Gastrocnemius medialis (tissue), 4 donors: ENCODE data around the gene KIF5B. TPM values are rescaled to one million over a fixed set of nuclear protein-coding genes. Genes with fewer than 3 reads are reported as not detected.

Experiments
- ATAC-seq, 2 donors: fragments of 150-250 bp; one replicate each; pipeline ENCODE4 v1.9.1; 2016
- DNase-seq, 2 donors: peaks; one replicate each; pipeline ENCODE4 v3.0.0-alpha.2; 2019
- H3K27ac ChIP-seq, 4 donors: fragments of 200-600 bp; sonication (generic); 1 replicate in 1 of 4; 2 replicates in 3 of 4; pipeline ENCODE4 v1.5.1; 2016 to 2018; ENCODE audit warnings: mild to moderate bottlenecking in 2 of 4, moderate library complexity in 1 of 4
- H3K27me3 ChIP-seq, 3 donors: fragments of 200-600 bp; sonication (generic) in 2 of 3; 1 replicate in 1 of 3; 2 replicates in 2 of 3; pipeline versions ENCODE4 v1.5.1 to v1.6.0; 2016 to 2019; ENCODE audit warnings: mild to moderate bottlenecking in 1 of 3, moderate library complexity in 1 of 3
- H3K36me3 ChIP-seq, 2 donors: fragments of 200-600 bp; sonication (generic) in 1 of 2; one replicate each; pipeline ENCODE4 v1.5.1; 2017 to 2018
- H3K4me1 ChIP-seq, 2 donors: fragments of 200-600 bp; sonication (generic) in 1 of 2; one replicate each; pipeline ENCODE4 v1.5.1; 2016 to 2017; ENCODE audit warnings: mild to moderate bottlenecking in 2 of 2
- H3K4me3 ChIP-seq, 4 donors: fragments of 200-600 bp; sonication (generic) in 3 of 4; 1 replicate in 1 of 4; 2 replicates in 3 of 4; pipeline ENCODE4 v1.5.1; 2016 to 2019; ENCODE audit warnings: mild to moderate bottlenecking in 2 of 4
- H3K9me3 ChIP-seq, 3 donors: fragments of 200-600 bp; sonication (generic) in 2 of 3; 1 replicate in 1 of 3; 2 replicates in 2 of 3; pipeline ENCODE4 v1.5.1; 2016 to 2019
- CTCF ChIP-seq, 5 experiments: fragments of 450-650 bp in 3 of 5; fragments of 200-600 bp in 2 of 5; sonication (generic) in 2 of 5; IDR thresholded peaks in 4 of 5; conservative IDR thresholded peaks in 1 of 5; 1 replicate in 4 of 5; 2 replicates in 1 of 5; pipeline ENCODE4 v1.5.1; 2016 to 2019; ENCODE audit warnings: antibody characterized with exemption in 5 of 5, mild to moderate bottlenecking in 3 of 5, moderate library complexity in 3 of 5
- POLR2A ChIP-seq, 2 donors: fragments of 450-650 bp; IDR thresholded peaks; one replicate each; pipeline ENCODE4 v1.6.1; 2017; ENCODE audit warnings: antibody characterized with exemption in 2 of 2, mild to moderate bottlenecking in 2 of 2, moderate library complexity in 2 of 2
- in situ Hi-C, 4 donors: fragments of 200-750 bp; cut with MboI; loops; one replicate each; pipeline versions ENCODE4 v1.15.0 to v1.8.0; 2017; ENCODE audit warnings: low sequenced_read_pairs in 4 of 4
- intact Hi-C: fragments of 100-400 bp; cut with DNase I; formaldehyde crosslinking; loops from one replicate; pipeline ENCODE4 v1.15.1; 2023; ENCODE audit warnings: low total_unique reads
- total RNA-seq, 4 donors: library from RNA; depleted of rRNA; stranded (reverse); fragments of >200 nt; gene quantifications; one replicate each; pipeline versions ENCODE4 v1.1.0 to v1.2.3, GENCODE V29; 2016

Gene KIF5B
- total RNA-seq, 4 donors from 2014 or later = 123 to 151 (median 142) TPM

GRCh38 chr10:32084185-32084851 lies 28.1 kb upstream of the KIF5B start:
- Histone ChIP-seq H3K4me3 (no peak overlapping the region), H3K4me1 (no peaks in the 10 kb centered on the region), H3K27me3 (no peaks in the 10 kb centered on the region), H3K9me3 (no peaks in the 10 kb centered on the region), H3K36me3 (no peaks in the 10 kb centered on the region), H3K27ac (no peak overlapping the region)
- TF ChIP-seq POLR2A (IDR thresholded peaks at IDR 0.05) (no peak), CTCF (IDR thresholded peaks at IDR 0.05 in 4 of 5, conservative IDR thresholded peaks at IDR 0.05 in 1 of 5) (no peak)
- DNase-seq = no peak
- ATAC-seq = no peak
- in situ Hi-C loops = no loop called here
- intact Hi-C loops = no loop called here

GRCh38 chr10:32077896-32078485 lies 21.8 kb upstream of the KIF5B start:
- Histone ChIP-seq H3K36me3 (no peaks in the 10 kb centered on the region), H3K4me3 (no peak overlapping the region), H3K4me1 (peaks cover 2 to 4% of the 10 kb centered on the region in 2 donors), H3K27ac (no peak overlapping the region), H3K27me3 (no peaks in the 10 kb centered on the region), H3K9me3 (no peaks in the 10 kb centered on the region)
- DNase-seq = peak in 1 of 2 donors; percentile 50
- intact Hi-C loops = no loop called here
- in situ Hi-C loops = no loop called here
- peak; percentile 53 to 54 for ATAC-seq
- TF ChIP-seq CTCF (IDR thresholded peaks at IDR 0.05 in 4 of 5, conservative IDR thresholded peaks at IDR 0.05 in 1 of 5) (no peak), POLR2A (IDR thresholded peaks at IDR 0.05) (no peak)

GRCh38 chr10:32073659-32074058 lies 17.4 kb upstream of the KIF5B start:
- Histone ChIP-seq H3K9me3 (no peaks in the 10 kb centered on the region), H3K4me3 (no peak overlapping the region), H3K27me3 (no peaks in the 10 kb centered on the region), H3K36me3 (no peaks in the 10 kb centered on the region), H3K27ac (no peak overlapping the region), H3K4me1 (peaks cover 2 to 4% of the 10 kb centered on the region in 2 donors)
- TF ChIP-seq POLR2A (IDR thresholded peaks at IDR 0.05) (no peak), CTCF (IDR thresholded peaks at IDR 0.05 in 4 of 5, conservative IDR thresholded peaks at IDR 0.05 in 1 of 5) (no peak)
- in situ Hi-C loops (loop anchor here in 2 of 4 donors (25.0 kb wide), 2 partner anchors 264 to 289 kb away; partner anchors contain the start of gene EPC1 (in 1 of the 2)), intact Hi-C loops (no loop called here)
- ATAC-seq = no peak
- DNase-seq = no peak

- intact Hi-C loops = no loop called here
- in situ Hi-C loops = loop anchor here in 2 of 4 donors (25.0 kb wide), 2 partner anchors 264 to 289 kb away; partner anchors contain the start of gene EPC1 (in 1 of the 2)
- no peaks in the 10 kb centered on the region for H3K9me3 ChIP-seq
- no peak for DNase-seq
- no peak for ATAC-seq
- no peaks in the 10 kb centered on the region for H3K27me3 ChIP-seq
- no peak overlapping the region for H3K27ac ChIP-seq
- H3K4me3 ChIP-seq = no peak overlapping the region
- no peaks in the 10 kb centered on the region for H3K36me3 ChIP-seq
- no peak for TF ChIP-seq CTCF (IDR thresholded peaks at IDR 0.05 in 4 of 5, conservative IDR thresholded peaks at IDR 0.05 in 1 of 5)
- no peak for TF ChIP-seq POLR2A (IDR thresholded peaks at IDR 0.05)
- H3K4me1 ChIP-seq = peaks cover 2 to 4% of the 10 kb centered on the region in 2 donors
Observed at GRCh38 chr10:32073128-32073527, 16.9 kb upstream of the KIF5B start.
